HepG2 (cell line): ENCODE results near the gene ZCCHC3. TPM values are rescaled to one million over a fixed set of nuclear protein-coding genes. Genes with fewer than 3 reads are reported as not detected.
A peak's percentile ranks its signal among the peaks of the same experiment; 100 is the strongest.

ENCODE experiments used
- CBX2 ChIP-seq, 2 experiments: fragments of 200-600 bp in 1 of 2; sonication (generic); formaldehyde crosslinking in 1 of 2; IDR thresholded peaks; 2 replicates each; pipeline versions ENCODE4 v1.7.0 to v1.8.1; 2018 to 2022; ENCODE audit warnings: low read depth in 2 of 2, low read length in 1 of 2, mild to moderate bottlenecking in 1 of 2, missing genetic modification reagents in 1 of 2
- CERS6 ChIP-seq: sonication (generic); formaldehyde crosslinking; IDR thresholded peaks from 2 replicates; pipeline ENCODE4 v1.5.0; 2020; ENCODE audit warnings: missing genetic modification reagents
- HDAC6 ChIP-seq: fragments of 200-600 bp; sonication (generic); IDR thresholded peaks from 2 replicates; pipeline ENCODE4 v1.7.0; 2017; ENCODE audit warnings: mild to moderate bottlenecking, antibody characterized with exemption, low read length, low read depth
- HNF4A ChIP-seq: sonication (generic); formaldehyde crosslinking; IDR thresholded peaks from 2 replicates; pipeline ENCODE4 v1.4.0; 2020; ENCODE audit warnings: missing genetic modification reagents
- SNAPC2 ChIP-seq: sonication (generic); formaldehyde crosslinking; IDR thresholded peaks from 2 replicates; pipeline ENCODE4 v1.8.1; 2022; ENCODE audit warnings: mild to moderate bottlenecking, missing genetic modification reagents
- SP1 ChIP-seq, 2 experiments: fragments of 450-650 bp in 1 of 2; sonication (generic) in 1 of 2; formaldehyde crosslinking in 1 of 2; IDR thresholded peaks; 2 replicates each; pipeline versions ENCODE4 v1.4.0 to v1.6.1; 2016 to 2020; ENCODE audit warnings: missing genetic modification reagents in 1 of 2
- TEAD2 ChIP-seq: sonication (generic); formaldehyde crosslinking; IDR thresholded peaks from 2 replicates; pipeline ENCODE4 v1.9.0; 2021; ENCODE audit warnings: missing genetic modification reagents
- THAP7 ChIP-seq: sonication (generic); formaldehyde crosslinking; IDR thresholded peaks from 2 replicates; pipeline ENCODE4 v1.8.1; 2023; ENCODE audit warnings: mild to moderate bottlenecking, missing genetic modification reagents
- YY1 ChIP-seq: IDR thresholded peaks from 2 replicates; pipeline ENCODE4 v1.6.1; 2011; ENCODE audit warnings: low read length, low read depth, moderate library complexity, mild to moderate bottlenecking; ENCODE audit not compliant: insufficient read depth, insufficient replicate concordance
- ZFAT ChIP-seq: sonication (generic); formaldehyde crosslinking; conservative IDR thresholded peaks from 2 replicates; pipeline ENCODE4 v1.8.1; 2023; ENCODE audit warnings: missing genetic modification reagents, inconsistent platforms
- ZNF12 ChIP-seq: sonication (generic); formaldehyde crosslinking; IDR thresholded peaks from 2 replicates; pipeline ENCODE4 v1.5.0; 2020; ENCODE audit warnings: missing genetic modification reagents
- ZNF263 ChIP-seq: sonication (generic); formaldehyde crosslinking; IDR thresholded peaks from 2 replicates; pipeline ENCODE4 v1.4.0; 2020; ENCODE audit warnings: missing genetic modification reagents
- ZNF567 ChIP-seq: sonication (generic); formaldehyde crosslinking; IDR thresholded peaks from 2 replicates; pipeline ENCODE4 v1.8.1; 2023; ENCODE audit warnings: mild to moderate bottlenecking, missing genetic modification reagents, borderline replicate concordance
- polyA plus RNA-seq, 8 experiments: library from polyadenylated mRNA; depleted of rRNA in 3 of 8; stranded (reverse) in 7 of 8; unstranded in 1 of 8; fragments of >200 nt; fragmentation: Illumina TruSeq in 4 of 8; extraction: Trizol in 4 of 8; gene quantifications; 2 replicates each; pipeline versions ENCODE4 v1.2.1 to v1.2.3, GENCODE V29; 2011 to 2016; ENCODE audit warnings: low read depth in 4 of 8, missing spikeins in 1 of 8, mixed read lengths in 1 of 8; ENCODE audit not compliant: insufficient read depth in 1 of 8
- total RNA-seq, 5 experiments: library from RNA; depleted of rRNA; stranded (reverse); fragments of >200 nt; fragmentation: Illumina TruSeq; extraction: Trizol; gene quantifications; 2 replicates each; pipeline ENCODE4 v1.2.3, GENCODE V29; 2016; ENCODE audit warnings: low read depth in 1 of 5
- TF ChIP-seq, protein P1 (sequence below): sonication (generic); formaldehyde crosslinking; IDR thresholded peaks from 2 replicates; pipeline ENCODE4 v1.5.0; 2020; ENCODE audit warnings: mild to moderate bottlenecking, missing genetic modification reagents, borderline replicate concordance
- TF ChIP-seq, protein P2 (sequence below): sonication (generic); formaldehyde crosslinking; IDR thresholded peaks from 2 replicates; pipeline ENCODE4 v1.8.0; 2022; ENCODE audit warnings: mild to moderate bottlenecking, missing genetic modification reagents; ENCODE audit not compliant: insufficient replicate concordance

ZCCHC3 gene
- total and polyA plus RNA-seq, 2 of the 13 experiments (the other 11 are each of a cell fraction or from before 2014, with no cell fraction given) = 46.6 to 63.0 TPM

- TF ChIP-seq, protein P1, sequence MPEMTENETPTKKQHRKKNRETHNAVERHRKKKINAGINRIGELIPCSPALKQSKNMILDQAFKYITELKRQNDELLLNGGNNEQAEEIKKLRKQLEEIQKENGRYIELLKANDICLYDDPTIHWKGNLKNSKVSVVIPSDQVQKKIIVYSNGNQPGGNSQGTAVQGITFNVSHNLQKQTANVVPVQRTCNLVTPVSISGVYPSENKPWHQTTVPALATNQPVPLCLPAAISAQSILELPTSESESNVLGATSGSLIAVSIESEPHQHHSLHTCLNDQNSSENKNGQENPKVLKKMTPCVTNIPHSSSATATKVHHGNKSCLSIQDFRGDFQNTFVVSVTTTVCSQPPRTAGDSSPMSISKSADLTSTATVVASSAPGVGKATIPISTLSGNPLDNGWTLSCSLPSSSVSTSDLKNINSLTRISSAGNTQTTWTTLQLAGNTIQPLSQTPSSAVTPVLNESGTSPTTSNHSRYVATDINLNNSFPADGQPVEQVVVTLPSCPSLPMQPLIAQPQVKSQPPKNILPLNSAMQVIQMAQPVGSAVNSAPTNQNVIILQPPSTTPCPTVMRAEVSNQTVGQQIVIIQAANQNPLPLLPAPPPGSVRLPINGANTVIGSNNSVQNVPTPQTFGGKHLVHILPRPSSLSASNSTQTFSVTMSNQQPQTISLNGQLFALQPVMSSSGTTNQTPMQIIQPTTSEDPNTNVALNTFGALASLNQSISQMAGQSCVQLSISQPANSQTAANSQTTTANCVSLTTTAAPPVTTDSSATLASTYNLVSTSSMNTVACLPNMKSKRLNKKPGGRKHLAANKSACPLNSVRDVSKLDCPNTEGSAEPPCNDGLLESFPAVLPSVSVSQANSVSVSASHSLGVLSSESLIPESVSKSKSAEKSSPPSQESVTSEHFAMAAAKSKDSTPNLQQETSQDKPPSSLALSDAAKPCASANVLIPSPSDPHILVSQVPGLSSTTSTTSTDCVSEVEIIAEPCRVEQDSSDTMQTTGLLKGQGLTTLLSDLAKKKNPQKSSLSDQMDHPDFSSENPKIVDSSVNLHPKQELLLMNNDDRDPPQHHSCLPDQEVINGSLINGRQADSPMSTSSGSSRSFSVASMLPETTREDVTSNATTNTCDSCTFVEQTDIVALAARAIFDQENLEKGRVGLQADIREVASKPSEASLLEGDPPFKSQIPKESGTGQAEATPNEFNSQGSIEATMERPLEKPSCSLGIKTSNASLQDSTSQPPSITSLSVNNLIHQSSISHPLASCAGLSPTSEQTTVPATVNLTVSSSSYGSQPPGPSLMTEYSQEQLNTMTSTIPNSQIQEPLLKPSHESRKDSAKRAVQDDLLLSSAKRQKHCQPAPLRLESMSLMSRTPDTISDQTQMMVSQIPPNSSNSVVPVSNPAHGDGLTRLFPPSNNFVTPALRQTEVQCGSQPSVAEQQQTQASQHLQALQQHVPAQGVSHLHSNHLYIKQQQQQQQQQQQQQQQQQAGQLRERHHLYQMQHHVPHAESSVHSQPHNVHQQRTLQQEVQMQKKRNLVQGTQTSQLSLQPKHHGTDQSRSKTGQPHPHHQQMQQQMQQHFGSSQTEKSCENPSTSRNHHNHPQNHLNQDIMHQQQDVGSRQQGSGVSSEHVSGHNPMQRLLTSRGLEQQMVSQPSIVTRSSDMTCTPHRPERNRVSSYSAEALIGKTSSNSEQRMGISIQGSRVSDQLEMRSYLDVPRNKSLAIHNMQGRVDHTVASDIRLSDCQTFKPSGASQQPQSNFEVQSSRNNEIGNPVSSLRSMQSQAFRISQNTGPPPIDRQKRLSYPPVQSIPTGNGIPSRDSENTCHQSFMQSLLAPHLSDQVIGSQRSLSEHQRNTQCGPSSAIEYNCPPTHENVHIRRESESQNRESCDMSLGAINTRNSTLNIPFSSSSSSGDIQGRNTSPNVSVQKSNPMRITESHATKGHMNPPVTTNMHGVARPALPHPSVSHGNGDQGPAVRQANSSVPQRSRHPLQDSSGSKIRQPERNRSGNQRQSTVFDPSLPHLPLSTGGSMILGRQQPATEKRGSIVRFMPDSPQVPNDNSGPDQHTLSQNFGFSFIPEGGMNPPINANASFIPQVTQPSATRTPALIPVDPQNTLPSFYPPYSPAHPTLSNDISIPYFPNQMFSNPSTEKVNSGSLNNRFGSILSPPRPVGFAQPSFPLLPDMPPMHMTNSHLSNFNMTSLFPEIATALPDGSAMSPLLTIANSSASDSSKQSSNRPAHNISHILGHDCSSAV (CRISPR knock-in tag) = 0 out of 2 replicates have a peak, but pooled peaks have one; percentile 4
- peak; percentile 64; the same call in 1 of the 2 replicates for TF ChIP-seq THAP7 (CRISPR knock-in tag)
- TF ChIP-seq YY1 = peak; percentile 67
- no peak; the same call in 1 of the 2 replicates for TF ChIP-seq TEAD2 (CRISPR knock-in tag)
- TF ChIP-seq ZNF263 (CRISPR knock-in tag) = 0 out of 2 replicates have a peak, but pooled peaks have one; percentile 7
- TF ChIP-seq ZNF12 (CRISPR knock-in tag) = no peak
- no peak for TF ChIP-seq ZFAT (CRISPR knock-in tag)
- TF ChIP-seq SNAPC2 (CRISPR knock-in tag) = no peak
- TF ChIP-seq CERS6 = no peak
- no peak for TF ChIP-seq HDAC6
- TF ChIP-seq SP1 (IDR thresholded peaks at IDR 0.05) = no peak
- peak; percentile 62 for TF ChIP-seq SP1 (CRISPR knock-in tag; IDR thresholded peaks at IDR 0.05)
- TF ChIP-seq HNF4A (CRISPR knock-in tag) = no peak
- no peak for TF ChIP-seq ZNF567 (CRISPR knock-in tag)
- TF ChIP-seq, protein P2, sequence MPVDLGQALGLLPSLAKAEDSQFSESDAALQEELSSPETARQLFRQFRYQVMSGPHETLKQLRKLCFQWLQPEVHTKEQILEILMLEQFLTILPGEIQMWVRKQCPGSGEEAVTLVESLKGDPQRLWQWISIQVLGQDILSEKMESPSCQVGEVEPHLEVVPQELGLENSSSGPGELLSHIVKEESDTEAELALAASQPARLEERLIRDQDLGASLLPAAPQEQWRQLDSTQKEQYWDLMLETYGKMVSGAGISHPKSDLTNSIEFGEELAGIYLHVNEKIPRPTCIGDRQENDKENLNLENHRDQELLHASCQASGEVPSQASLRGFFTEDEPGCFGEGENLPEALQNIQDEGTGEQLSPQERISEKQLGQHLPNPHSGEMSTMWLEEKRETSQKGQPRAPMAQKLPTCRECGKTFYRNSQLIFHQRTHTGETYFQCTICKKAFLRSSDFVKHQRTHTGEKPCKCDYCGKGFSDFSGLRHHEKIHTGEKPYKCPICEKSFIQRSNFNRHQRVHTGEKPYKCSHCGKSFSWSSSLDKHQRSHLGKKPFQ (CRISPR knock-in tag) = no peak
- no peak for TF ChIP-seq CBX2 (IDR thresholded peaks at IDR 0.05; ENCODE audit: low read depth, low read length)
- no peak for TF ChIP-seq CBX2 (CRISPR knock-in tag; IDR thresholded peaks at IDR 0.05; ENCODE audit: low read depth)
Observed at GRCh38 chr20:325045-325888, 27.9 kb downstream of the ZCCHC3 start, which contains the start of gene SOX12 (continued).
